Coronary artery (tissue), 2 donors: ENCODE data around the gene TBX1.
"Not testable (repeated sequence)": the region's sequence is repeated elsewhere in the genome, so short reads cannot be mapped to it uniquely, and the experiment has no call there.

Source experiments
- DNase-seq: peaks from one replicate; pipeline ENCODE4 v3.0.0-alpha.2; 2017; ENCODE audit warnings: low spot score
- H3K27ac ChIP-seq, 2 donors: fragments of 200-600 bp; sonication (generic); one replicate each; pipeline ENCODE4 v1.5.1; 2016 to 2019
- H3K4me3 ChIP-seq: fragments of 200-600 bp; sonication (generic); 2 replicates; pipeline ENCODE4 v1.5.1; 2016; ENCODE audit warnings: mild to moderate bottlenecking, moderate library complexity
- CTCF ChIP-seq: fragments of 200-600 bp; sonication (generic); IDR thresholded peaks from one replicate; pipeline ENCODE4 v1.5.1; 2019; ENCODE audit warnings: antibody characterized with exemption

Gene TBX1

GRCh38 chr22:19774628-19775027 lies 14.1 kb downstream of the TBX1 start:
- TF ChIP-seq CTCF: no peak
- Histone ChIP-seq H3K27ac (no peak overlapping the region), H3K4me3 (no peak overlapping the region)
- DNase-seq: no peak

- H3K4me3 ChIP-seq: no peak overlapping the region
- no peak for TF ChIP-seq CTCF
- no peak for DNase-seq
- H3K27ac ChIP-seq: no peak overlapping the region
These were observed 15.1 kb downstream of the TBX1 start for GRCh38 chr22:19775496-19776325.

- no peak overlapping the region for H3K4me3 ChIP-seq
- no peak for TF ChIP-seq CTCF
- no peak for DNase-seq
- H3K27ac ChIP-seq: no peak overlapping the region
These were observed 16.0 kb downstream of the TBX1 start for GRCh38 chr22:19776433-19777031.

GRCh38 chr22:19777192-19777591 lies 16.6 kb downstream of the TBX1 start:
- not testable (repeated sequence) for DNase-seq, H3K27ac ChIP-seq, H3K4me3 ChIP-seq

- no peak for TF ChIP-seq CTCF
- Histone ChIP-seq H3K27ac (no peak overlapping the region), H3K4me3 (no peak overlapping the region)
- no peak for DNase-seq
These were observed 18.4 kb downstream of the TBX1 start for GRCh38 chr22:19779011-19779421.

- no peak for DNase-seq
- Histone ChIP-seq H3K27ac (no peak overlapping the region), H3K4me3 (no peak overlapping the region)
- TF ChIP-seq CTCF: no peak
These were observed 19.2 kb downstream of the TBX1 start for GRCh38 chr22:19779685-19780268.

GRCh38 chr22:19782533-19782932 lies 22.0 kb downstream of the TBX1 start:
- no peak for DNase-seq
- Histone ChIP-seq H3K27ac (no peak overlapping the region), H3K4me3 (no peak overlapping the region)
- no peak for TF ChIP-seq CTCF
